ENCODE data around the gene PRDM8. TPM values are rescaled to one million over a fixed set of nuclear protein-coding genes. Genes with fewer than 3 reads are reported as not detected.
A peak's percentile ranks its signal among the peaks of the same experiment; 100 is the strongest.

The PRDM8 gene
- total and polyA plus RNA-seq, 9 donors: 4.7 to 17.9 (median 12.1) TPM

DNA sequence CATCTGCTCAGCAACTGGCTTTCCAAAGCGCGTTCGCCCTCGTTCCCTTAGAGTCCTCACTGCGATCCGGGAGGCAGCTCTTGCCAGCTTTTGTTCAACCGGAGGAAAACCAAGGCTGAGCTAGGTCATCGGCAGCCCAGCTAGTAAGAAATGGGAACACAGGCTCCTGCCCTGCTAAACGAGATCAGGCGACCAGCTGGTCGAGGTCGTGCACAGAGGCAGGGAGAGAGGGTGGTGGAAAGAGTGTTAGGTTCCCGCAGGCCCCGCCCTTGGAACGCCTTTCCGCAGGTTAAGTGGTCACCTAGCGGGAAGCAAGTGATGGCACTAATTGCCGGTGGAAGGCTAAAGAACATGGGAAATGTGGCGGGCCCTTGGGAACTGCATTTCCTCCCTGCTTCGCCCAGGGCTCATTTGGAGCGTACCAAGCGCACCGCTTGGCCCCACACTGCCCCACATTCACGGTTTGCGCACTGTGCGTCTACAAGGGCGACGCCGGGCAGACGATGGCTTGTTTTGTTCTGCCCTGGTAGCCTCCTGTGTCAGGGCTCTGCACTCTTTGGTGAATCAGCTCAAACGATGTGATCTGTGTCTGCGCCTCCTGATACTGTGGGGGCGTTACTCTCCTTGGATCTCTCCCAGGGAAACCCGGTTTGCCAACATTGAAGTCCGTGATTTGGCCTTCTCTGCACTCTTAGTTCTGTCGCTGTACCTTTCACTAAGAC is 7.2 kb upstream of the PRDM8 start:
- no peak for DNase-seq
- peak overlapping the region; percentile 2 for H3K4me3 ChIP-seq (ENCODE audit: low read length)
- no peaks in the 10 kb centered on the region for H3K36me3 ChIP-seq (ENCODE audit: control insufficient read depth, insufficient read depth, low read length)
- H3K27me3 ChIP-seq (ENCODE audit: control insufficient read depth, insufficient read depth, low read length): peaks cover 63% of the 10 kb centered on the region
- H3K9me3 ChIP-seq (replicated peaks; ENCODE audit: control insufficient read depth, low read depth, low read length): no peaks in the 10 kb centered on the region
- WGBS (ENCODE audit: insufficient coverage): 52% methylated on average over 35 of the region's 36 CpGs
- no peak overlapping the region for H3K27ac ChIP-seq (ENCODE audit: low read length)
- H3K4me1 ChIP-seq (ENCODE audit: control insufficient read depth, insufficient read depth, low read length): peaks cover 23% of the 10 kb centered on the region

- H3K36me3 ChIP-seq (ENCODE audit: control insufficient read depth, insufficient read depth, low read length): peaks cover 3% of the 10 kb centered on the region
- no CpG with 5 or more reads among the region's 3 CpGs for WGBS (ENCODE audit: insufficient coverage)
- H3K4me3 ChIP-seq (ENCODE audit: low read length): no peak overlapping the region
- H3K27ac ChIP-seq (ENCODE audit: low read length): no peak overlapping the region
- no peak for DNase-seq
- H3K27me3 ChIP-seq (ENCODE audit: control insufficient read depth, insufficient read depth, low read length): peaks cover 62% of the 10 kb centered on the region
- no peaks in the 10 kb centered on the region for H3K9me3 ChIP-seq (replicated peaks; ENCODE audit: control insufficient read depth, low read depth, low read length)
- H3K4me1 ChIP-seq (ENCODE audit: control insufficient read depth, insufficient read depth, low read length): peaks cover 22% of the 10 kb centered on the region
These were observed 4.9 kb upstream of the PRDM8 start for GRCh38 chr4:80192252-80192866.

DNA sequence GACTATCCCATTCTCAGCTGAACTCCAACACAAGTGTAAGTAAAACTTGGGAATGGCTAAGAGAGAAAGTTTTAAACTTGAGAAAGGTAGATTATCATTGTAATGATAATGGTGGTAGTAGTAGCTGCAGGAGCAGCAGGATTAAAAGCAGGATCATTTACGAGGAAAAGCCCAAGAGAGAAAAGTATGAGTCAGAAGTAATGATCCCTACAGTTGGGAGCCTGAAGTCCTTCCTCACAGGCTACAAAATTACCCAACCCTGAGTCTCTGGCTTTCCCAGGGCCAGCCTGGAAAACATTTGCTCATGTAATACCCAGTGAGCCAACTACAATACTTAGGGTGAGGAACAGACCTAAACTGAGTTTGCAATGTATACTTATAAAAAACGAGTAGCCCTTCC is 4.4 kb upstream of the PRDM8 start:
- no peak for DNase-seq

DNA sequence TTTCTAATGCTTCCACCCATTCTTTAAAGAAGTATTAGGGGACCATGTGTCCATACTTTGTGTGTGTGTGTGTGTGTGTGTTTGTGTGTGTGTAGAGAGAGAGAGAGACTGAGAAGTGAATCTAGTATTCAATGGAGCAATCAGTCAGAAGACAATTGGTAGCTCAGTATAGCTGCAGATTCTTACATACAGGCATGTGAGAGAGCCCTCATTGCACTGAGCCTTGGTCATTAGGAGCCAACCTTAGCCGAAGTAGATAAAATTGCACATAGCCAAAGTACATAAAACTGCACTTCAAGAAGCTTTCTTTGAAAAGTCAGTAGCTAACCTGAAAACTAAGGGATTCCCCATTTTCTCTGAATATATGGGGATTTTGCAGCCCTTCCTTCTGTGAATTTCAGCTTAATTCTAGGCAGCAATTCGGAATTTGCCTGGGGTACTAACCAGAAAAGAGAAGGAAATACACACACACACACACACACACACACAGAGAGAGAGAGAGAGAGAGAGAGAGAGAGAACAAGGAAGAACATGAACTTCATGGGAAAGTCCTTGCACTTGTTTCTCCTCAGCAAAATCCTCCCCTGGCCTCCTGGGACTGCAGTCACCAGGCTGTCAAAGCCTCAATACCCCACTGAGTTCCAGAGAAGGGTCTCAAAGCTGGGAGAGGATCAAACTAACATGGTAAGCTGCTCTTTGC is 1.7 kb upstream of the PRDM8 start:
- WGBS (ENCODE audit: insufficient coverage): no CpG with 5 or more reads among the region's 2 CpGs
- no peak for DNase-seq
- Histone ChIP-seq H3K36me3 (ENCODE audit: control insufficient read depth, insufficient read depth, low read length) (peaks cover 3% of the 10 kb centered on the region), H3K9me3 (replicated peaks; ENCODE audit: control insufficient read depth, low read depth, low read length) (no peaks in the 10 kb centered on the region), H3K4me1 (ENCODE audit: control insufficient read depth, insufficient read depth, low read length) (peaks cover 17% of the 10 kb centered on the region), H3K27ac (ENCODE audit: low read length) (no peak overlapping the region), H3K27me3 (ENCODE audit: control insufficient read depth, insufficient read depth, low read length) (peaks cover 52% of the 10 kb centered on the region), H3K4me3 (ENCODE audit: low read length) (no peak overlapping the region)

More for the DNA sequence above, 4.4 kb upstream of the PRDM8 start:
- Histone ChIP-seq H3K27me3 (ENCODE audit: control insufficient read depth, insufficient read depth, low read length) (peaks cover 62% of the 10 kb centered on the region), H3K9me3 (replicated peaks; ENCODE audit: control insufficient read depth, low read depth, low read length) (no peaks in the 10 kb centered on the region), H3K4me3 (ENCODE audit: low read length) (no peak overlapping the region), H3K27ac (ENCODE audit: low read length) (no peak overlapping the region), H3K36me3 (ENCODE audit: control insufficient read depth, insufficient read depth, low read length) (peaks cover 3% of the 10 kb centered on the region), H3K4me1 (ENCODE audit: control insufficient read depth, insufficient read depth, low read length) (peaks cover 25% of the 10 kb centered on the region)
- WGBS (ENCODE audit: insufficient coverage): 60% methylated on average over 1 of the region's 2 CpGs

- 60% methylated on average over 19 of the region's 22 CpGs for WGBS (ENCODE audit: insufficient coverage)
- Histone ChIP-seq H3K36me3 (ENCODE audit: control insufficient read depth, insufficient read depth, low read length) (peaks cover 3% of the 10 kb centered on the region), H3K9me3 (replicated peaks; ENCODE audit: control insufficient read depth, low read depth, low read length) (no peaks in the 10 kb centered on the region), H3K4me3 (ENCODE audit: low read length) (no peak overlapping the region), H3K27ac (ENCODE audit: low read length) (no peak overlapping the region), H3K27me3 (ENCODE audit: control insufficient read depth, insufficient read depth, low read length) (peaks cover 56% of the 10 kb centered on the region), H3K4me1 (ENCODE audit: control insufficient read depth, insufficient read depth, low read length) (peaks cover 20% of the 10 kb centered on the region)
- DNase-seq: no peak
These were observed 913 bp upstream of the PRDM8 start for GRCh38 chr4:80196259-80196921.

GRCh38 chr4:80197601-80198440 is 518 bp downstream of the PRDM8 start:
- Histone ChIP-seq H3K36me3 (ENCODE audit: control insufficient read depth, insufficient read depth, low read length) (peaks cover 3% of the 10 kb centered on the region), H3K9me3 (replicated peaks; ENCODE audit: control insufficient read depth, low read depth, low read length) (no peaks in the 10 kb centered on the region), H3K27ac (ENCODE audit: low read length) (no peak overlapping the region), H3K4me3 (ENCODE audit: low read length) (peak overlapping the region; percentile 24), H3K27me3 (ENCODE audit: control insufficient read depth, insufficient read depth, low read length) (peaks cover 65% of the 10 kb centered on the region), H3K4me1 (ENCODE audit: control insufficient read depth, insufficient read depth, low read length) (peaks cover 26% of the 10 kb centered on the region)
- DNase-seq: no peak
- WGBS (ENCODE audit: insufficient coverage): 43% methylated on average over 39 of the region's 45 CpGs

DNA sequence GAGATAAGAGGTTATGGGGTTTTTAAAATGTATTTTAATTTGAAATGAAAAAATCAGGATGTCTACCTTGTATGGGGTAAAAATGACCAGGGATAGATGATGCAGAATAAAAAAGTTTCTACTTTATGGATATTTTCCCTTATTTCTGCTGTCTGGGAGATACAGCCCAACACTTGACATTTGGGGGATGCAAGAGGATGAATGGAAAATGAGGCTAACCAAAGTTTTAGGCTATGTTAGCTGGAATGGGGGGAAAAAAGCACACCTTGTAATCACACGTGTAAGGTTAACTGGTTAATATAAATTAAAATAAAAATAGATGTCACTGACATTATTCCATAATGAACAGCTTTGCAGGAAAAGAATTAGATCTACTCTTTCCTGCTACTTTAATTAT is 1.1 kb downstream of the PRDM8 start:
- Histone ChIP-seq H3K27ac (ENCODE audit: low read length) (no peak overlapping the region), H3K9me3 (replicated peaks; ENCODE audit: control insufficient read depth, low read depth, low read length) (no peaks in the 10 kb centered on the region), H3K4me1 (ENCODE audit: control insufficient read depth, insufficient read depth, low read length) (peaks cover 30% of the 10 kb centered on the region), H3K27me3 (ENCODE audit: control insufficient read depth, insufficient read depth, low read length) (peaks cover 66% of the 10 kb centered on the region), H3K4me3 (ENCODE audit: low read length) (no peak overlapping the region), H3K36me3 (ENCODE audit: control insufficient read depth, insufficient read depth, low read length) (peaks cover 3% of the 10 kb centered on the region)
- DNase-seq: no peak
- no CpG with 5 or more reads among the region's 1 CpG for WGBS (ENCODE audit: insufficient coverage)

DNA sequence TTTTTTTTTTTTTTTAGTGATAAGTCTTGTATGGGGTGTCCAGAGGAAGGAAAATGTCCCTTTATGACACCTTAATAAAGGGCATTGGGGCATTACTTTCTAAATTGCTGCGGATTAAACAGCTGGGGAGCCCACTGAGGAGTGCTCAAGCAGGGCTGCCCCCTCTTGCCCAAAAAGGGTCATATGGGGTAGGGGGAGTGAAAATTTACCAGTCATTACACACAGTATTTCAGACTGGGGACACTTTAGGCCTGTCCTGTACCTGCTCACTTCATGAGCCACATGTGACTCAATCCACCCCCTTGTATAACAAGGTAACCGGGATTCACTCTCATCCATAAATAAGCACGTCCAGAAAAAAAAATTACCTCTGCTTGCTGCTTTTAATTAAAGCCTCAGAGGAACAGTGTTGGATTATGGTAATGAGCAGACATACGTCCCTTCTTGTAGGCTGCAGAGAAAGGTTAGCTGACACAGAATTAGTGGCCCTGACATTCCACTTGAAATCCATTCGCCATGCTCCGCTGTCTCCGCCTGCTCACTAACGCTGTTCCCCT is 1.8 kb downstream of the PRDM8 start:
- Histone ChIP-seq H3K4me3 (ENCODE audit: low read length) (no peak overlapping the region), H3K9me3 (replicated peaks; ENCODE audit: control insufficient read depth, low read depth, low read length) (no peaks in the 10 kb centered on the region), H3K27ac (ENCODE audit: low read length) (no peak overlapping the region), H3K27me3 (ENCODE audit: control insufficient read depth, insufficient read depth, low read length) (peaks cover 66% of the 10 kb centered on the region), H3K36me3 (ENCODE audit: control insufficient read depth, insufficient read depth, low read length) (peaks cover 3% of the 10 kb centered on the region), H3K4me1 (ENCODE audit: control insufficient read depth, insufficient read depth, low read length) (peaks cover 30% of the 10 kb centered on the region)
- DNase-seq: no peak
- 75% methylated on average over 4 of the region's 8 CpGs for WGBS (ENCODE audit: insufficient coverage)

GRCh38 chr4:80199947-80200346 is 2.6 kb downstream of the PRDM8 start:
- Histone ChIP-seq H3K4me1 (ENCODE audit: control insufficient read depth, insufficient read depth, low read length) (peaks cover 30% of the 10 kb centered on the region), H3K9me3 (replicated peaks; ENCODE audit: control insufficient read depth, low read depth, low read length) (no peaks in the 10 kb centered on the region), H3K27me3 (ENCODE audit: control insufficient read depth, insufficient read depth, low read length) (peaks cover 66% of the 10 kb centered on the region), H3K36me3 (ENCODE audit: control insufficient read depth, insufficient read depth, low read length) (peaks cover 3% of the 10 kb centered on the region), H3K27ac (ENCODE audit: low read length) (no peak overlapping the region), H3K4me3 (ENCODE audit: low read length) (no peak overlapping the region)
- no peak for DNase-seq
- WGBS (ENCODE audit: insufficient coverage): 82% methylated on average over 2 of the region's 6 CpGs

Measured in muscle of leg (tissue), 11 donors.